ENCODE measurements around the gene CNGB1.

Gene CNGB1

GRCh38 chr16:57966204-57966771 is 4.6 kb downstream of the CNGB1 start:
- H3K4me2 ChIP-seq (ENCODE audit: insufficient read depth, low read length), result no peak overlapping the region
- H3K36me3 ChIP-seq (ENCODE audit: insufficient read depth, low read length), result no peaks in the 10 kb centered on the region
- no peak overlapping the region for H2AFZ ChIP-seq (ENCODE audit: low read depth, low read length)
- DNase-seq, result no peak
- no peaks in the 10 kb centered on the region; the same call in 1 of the 2 replicates for H4K20me1 ChIP-seq (ENCODE audit: insufficient read depth, low read length)
- no peak for ATAC-seq (ENCODE audit: insufficient read depth, low read depth)
- no peaks in the 10 kb centered on the region for H3K9me3 ChIP-seq (ENCODE audit: insufficient read depth, low read length, severe bottlenecking)
- H3K79me2 ChIP-seq (ENCODE audit: insufficient read depth, low read length), result no peaks in the 10 kb centered on the region
- H3K4me3 ChIP-seq (ENCODE audit: low read depth in 1 of 2, low read length in 2 of 2), result no peak overlapping the region
- no peak for TF ChIP-seq EZH2 (IDR thresholded peaks at IDR 0.05; ENCODE audit: borderline replicate concordance, low read depth, low read length, severe bottlenecking)
- no peaks in the 10 kb centered on the region for H3K4me1 ChIP-seq (ENCODE audit: insufficient read depth, low read length)
- H3K9ac ChIP-seq (ENCODE audit: low read depth, low read length), result no peak overlapping the region
- H3K27ac ChIP-seq (ENCODE audit: low read length), result no peak overlapping the region
- H3K27me3 ChIP-seq (ENCODE audit: insufficient read depth, low read length, poor library complexity), result no peaks in the 10 kb centered on the region

GRCh38 chr16:57964157-57964700 is 6.7 kb downstream of the CNGB1 start:
- no peak for ATAC-seq (ENCODE audit: insufficient read depth, low read depth)
- no peak overlapping the region for H3K4me3 ChIP-seq (ENCODE audit: low read depth in 1 of 2, low read length in 2 of 2)
- no peaks in the 10 kb centered on the region for H3K9me3 ChIP-seq (ENCODE audit: insufficient read depth, low read length, severe bottlenecking)
- H3K4me1 ChIP-seq (ENCODE audit: insufficient read depth, low read length), result no peaks in the 10 kb centered on the region
- no peak overlapping the region for H3K27ac ChIP-seq (ENCODE audit: low read length)
- H3K36me3 ChIP-seq (ENCODE audit: insufficient read depth, low read length), result no peaks in the 10 kb centered on the region
- no peaks in the 10 kb centered on the region for H3K27me3 ChIP-seq (ENCODE audit: insufficient read depth, low read length, poor library complexity)
- H4K20me1 ChIP-seq (ENCODE audit: insufficient read depth, low read length), result no peaks in the 10 kb centered on the region; the same call in 1 of the 2 replicates
- no peak overlapping the region for H3K9ac ChIP-seq (ENCODE audit: low read depth, low read length)
- DNase-seq, result no peak
- no peak overlapping the region for H3K4me2 ChIP-seq (ENCODE audit: insufficient read depth, low read length)
- TF ChIP-seq EZH2 (IDR thresholded peaks at IDR 0.05; ENCODE audit: borderline replicate concordance, low read depth, low read length, severe bottlenecking) (no peak), CTCF (IDR thresholded peaks at IDR 0.05; ENCODE audit: borderline replicate concordance, extremely low read depth, low read length, poor library complexity, severe bottlenecking) (no peak)
- no peaks in the 10 kb centered on the region for H3K79me2 ChIP-seq (ENCODE audit: insufficient read depth, low read length)
- no peak overlapping the region for H2AFZ ChIP-seq (ENCODE audit: low read depth, low read length)

GRCh38 chr16:57962756-57963155 is 8.2 kb downstream of the CNGB1 start:
- Histone ChIP-seq H4K20me1 (ENCODE audit: insufficient read depth, low read length) (no peaks in the 10 kb centered on the region; the same call in 1 of the 2 replicates), H3K27me3 (ENCODE audit: insufficient read depth, low read length, poor library complexity) (no peaks in the 10 kb centered on the region), H3K9me3 (ENCODE audit: insufficient read depth, low read length, severe bottlenecking) (no peaks in the 10 kb centered on the region), H3K36me3 (ENCODE audit: insufficient read depth, low read length) (no peaks in the 10 kb centered on the region), H3K4me3 (ENCODE audit: low read depth in 1 of 2, low read length in 2 of 2) (no peak overlapping the region), H2AFZ (ENCODE audit: low read depth, low read length) (no peak overlapping the region), H3K4me2 (ENCODE audit: insufficient read depth, low read length) (no peak overlapping the region), H3K27ac (ENCODE audit: low read length) (no peak overlapping the region), H3K79me2 (ENCODE audit: insufficient read depth, low read length) (no peaks in the 10 kb centered on the region), H3K4me1 (ENCODE audit: insufficient read depth, low read length) (no peaks in the 10 kb centered on the region), H3K9ac (ENCODE audit: low read depth, low read length) (no peak overlapping the region)
- ATAC-seq (ENCODE audit: insufficient read depth, low read depth) (no peak), DNase-seq (no peak)
- TF ChIP-seq CTCF (IDR thresholded peaks at IDR 0.05; ENCODE audit: borderline replicate concordance, extremely low read depth, low read length, poor library complexity, severe bottlenecking) (no peak), EZH2 (IDR thresholded peaks at IDR 0.05; ENCODE audit: borderline replicate concordance, low read depth, low read length, severe bottlenecking) (no peak)

GRCh38 chr16:57962046-57962445 is 8.9 kb downstream of the CNGB1 start:
- no peak for DNase-seq
- no peak for TF ChIP-seq EZH2 (IDR thresholded peaks at IDR 0.05; ENCODE audit: borderline replicate concordance, low read depth, low read length, severe bottlenecking)
- no peak for TF ChIP-seq CTCF (IDR thresholded peaks at IDR 0.05; ENCODE audit: borderline replicate concordance, extremely low read depth, low read length, poor library complexity, severe bottlenecking)
- Histone ChIP-seq H3K27me3 (ENCODE audit: insufficient read depth, low read length, poor library complexity) (no peaks in the 10 kb centered on the region), H3K27ac (ENCODE audit: low read length) (no peak overlapping the region), H3K4me2 (ENCODE audit: insufficient read depth, low read length) (no peak overlapping the region), H3K4me3 (ENCODE audit: low read depth in 1 of 2, low read length in 2 of 2) (no peak overlapping the region), H3K4me1 (ENCODE audit: insufficient read depth, low read length) (no peaks in the 10 kb centered on the region), H4K20me1 (ENCODE audit: insufficient read depth, low read length) (no peaks in the 10 kb centered on the region; the same call in 1 of the 2 replicates), H2AFZ (ENCODE audit: low read depth, low read length) (no peak overlapping the region), H3K9me3 (ENCODE audit: insufficient read depth, low read length, severe bottlenecking) (no peaks in the 10 kb centered on the region), H3K36me3 (ENCODE audit: insufficient read depth, low read length) (no peaks in the 10 kb centered on the region), H3K79me2 (ENCODE audit: insufficient read depth, low read length) (no peaks in the 10 kb centered on the region), H3K9ac (ENCODE audit: low read depth, low read length) (no peak overlapping the region)
- ATAC-seq (ENCODE audit: insufficient read depth, low read depth), result no peak

Measured in DND-41 (cell line).